PC-3 (cell line): Measurements from ENCODE around the gene TPCN2. TPM values are rescaled to one million over a fixed set of nuclear protein-coding genes. Genes with fewer than 3 reads are reported as not detected.

Experiments used
- ATAC-seq: fragments of 200-7000 bp; cut with Tn5 transposase; 2 replicates; pipeline ENCODE4 v1.9.1; 2020; ENCODE audit warnings: mild to moderate bottlenecking, moderate library complexity
- BruUV-seq: library from RNA; stranded (reverse); fragments of 400-500 nt; replicated peaks from 2 replicates; lab custom pipeline; 2021; lab: Mats Ljungman, UMichigan
- CTCF ChIA-PET: fragments of 300-600 bp; sonication (Branson Sonifier 250); formaldehyde crosslinking; loops from one replicate; lab custom pipeline; 2022; ENCODE audit warnings: antibody characterized with exemption; lab: Charles Lee
- POLR2A ChIA-PET: fragments of 300-600 bp; sonication (Branson Sonifier 250); formaldehyde crosslinking; loops from one replicate; lab custom pipeline; 2022; ENCODE audit warnings: antibody characterized with exemption; ENCODE audit not compliant: unreplicated experiment; lab: Charles Lee
- DNase-seq: peaks from one replicate; pipeline ENCODE4 v3.0.0-alpha.2; 2015
- H2AFZ ChIP-seq: fragments of 300-600 bp; sonication (generic); 2 replicates; pipeline ENCODE4 v1.6.0; 2016; ENCODE audit warnings: antibody characterized with exemption, low read length
- H3F3A ChIP-seq: fragments of 300-600 bp; sonication (generic); one replicate; pipeline ENCODE4 v1.6.0; 2017; ENCODE audit warnings: antibody characterized with exemption, low read length, control low read depth, mild to moderate bottlenecking; ENCODE audit not compliant: unreplicated experiment
- H3K27ac ChIP-seq: fragments of 300-600 bp; sonication (generic); 2 replicates; pipeline ENCODE4 v1.5.1; 2016; ENCODE audit warnings: mild to moderate bottlenecking, low read length
- H3K27me3 ChIP-seq: fragments of 300-600 bp; sonication (generic); 2 replicates; pipeline ENCODE4 v1.6.1; 2016; ENCODE audit warnings: low read length, mixed read lengths
- H3K36me3 ChIP-seq: fragments of 300-600 bp; sonication (generic); 2 replicates; pipeline ENCODE4 v1.6.1; 2016; ENCODE audit warnings: low read depth, mixed run types, low read length, mixed read lengths
- H3K4me1 ChIP-seq: fragments of 300-600 bp; sonication (generic); 2 replicates; pipeline ENCODE4 v1.5.1; 2016; ENCODE audit warnings: low read length; ENCODE audit not compliant: insufficient read depth
- H3K4me2 ChIP-seq: fragments of 300-600 bp; sonication (generic); 2 replicates; pipeline ENCODE4 v1.6.0; 2016; ENCODE audit warnings: low read length
- H3K4me3 ChIP-seq: fragments of 300-600 bp; sonication (generic); 2 replicates; pipeline ENCODE4 v1.5.1; 2016; ENCODE audit warnings: mild to moderate bottlenecking, low read length, mixed read lengths
- H3K79me2 ChIP-seq: fragments of 300-600 bp; sonication (generic); 2 replicates; pipeline ENCODE4 v1.6.1; 2017; ENCODE audit warnings: low read length, mixed read lengths
- H3K9ac ChIP-seq: fragments of 300-600 bp; sonication (generic); 2 replicates; pipeline ENCODE4 v1.6.0; 2016; ENCODE audit warnings: mild to moderate bottlenecking, low read length
- H3K9me2 ChIP-seq: fragments of 300-600 bp; sonication (generic); replicated peaks from 2 replicates; pipeline ENCODE4 v1.6.1; 2016; ENCODE audit warnings: mixed run types, low read length, mixed read lengths
- H3K9me3 ChIP-seq: fragments of 300-600 bp; sonication (generic); 2 replicates; pipeline ENCODE4 v1.6.1; 2016; ENCODE audit warnings: low read length, mixed read lengths
- H4K20me1 ChIP-seq: fragments of 300-600 bp; sonication (generic); 2 replicates; pipeline ENCODE4 v1.6.1; 2016; ENCODE audit warnings: low read length, mixed read lengths
- CTCF ChIP-seq: fragments of 300-600 bp; sonication (generic); conservative IDR thresholded peaks from 2 replicates; pipeline ENCODE4 v1.5.1; 2017; ENCODE audit warnings: antibody characterized with exemption, low read depth, mild to moderate bottlenecking, low read length
- EZH2 ChIP-seq: fragments of 300-600 bp; sonication (generic); IDR thresholded peaks from one replicate; pipeline ENCODE4 v1.6.1; 2017; ENCODE audit warnings: antibody characterized with exemption, mild to moderate bottlenecking, low read length; ENCODE audit not compliant: unreplicated experiment
- EZH2phosphoT487 ChIP-seq: fragments of 300-600 bp; sonication (generic); IDR thresholded peaks from 2 replicates; pipeline ENCODE4 v1.6.1; 2018; ENCODE audit warnings: mild to moderate bottlenecking, antibody characterized with exemption, low read length, borderline replicate concordance
- intact Hi-C: fragments of 100-400 bp; cut with micrococcal nuclease; formaldehyde crosslinking; loops from 2 replicates; pipeline ENCODE4 v1.9.0; 2023
- total RNA-seq: library from RNA; depleted of rRNA; stranded (reverse); fragments of >200 nt; gene quantifications from 2 replicates; pipeline ENCODE4 v1.2.3, GENCODE V29; 2014

Gene TPCN2
- total RNA-seq, 1 experiment from 2014 or later = 13.0 TPM

- no peaks in the 10 kb centered on the region for H3K27me3 ChIP-seq
- H3K9me3 ChIP-seq = no peaks in the 10 kb centered on the region
- CTCF ChIA-PET = no interaction called here
- no peaks in the 10 kb centered on the region for H3K4me1 ChIP-seq
- no peaks in the 10 kb centered on the region for H3K9me2 ChIP-seq
- no peaks in the 10 kb centered on the region for H3K79me2 ChIP-seq
- POLR2A ChIA-PET = no interaction called here
- no TSS peak for BruUV-seq
- H3K36me3 ChIP-seq = no peaks in the 10 kb centered on the region
- intact Hi-C loops = no loop called here
- TF ChIP-seq CTCF (no peak), EZH2phosphoT487 (no peak), EZH2 (no peak)
- H3F3A ChIP-seq = no peaks in the 10 kb centered on the region
- ATAC-seq (no peak), DNase-seq (no peak)
- no peak overlapping the region for H3K9ac ChIP-seq
- no peak overlapping the region for H2AFZ ChIP-seq
- no peak overlapping the region for H3K4me3 ChIP-seq
- H3K4me2 ChIP-seq = no peak overlapping the region
- no peak overlapping the region for H3K27ac ChIP-seq
- H4K20me1 ChIP-seq = no peaks in the 10 kb centered on the region
Measured at GRCh38 chr11:69022260-69022659, 26.5 kb upstream of the TPCN2 start.

- no TSS peak for BruUV-seq
- intact Hi-C loops = no loop called here
- no peak for DNase-seq
- no peak overlapping the region for H3K9ac ChIP-seq
- no peaks in the 10 kb centered on the region for H4K20me1 ChIP-seq
- no peaks in the 10 kb centered on the region for H3K36me3 ChIP-seq
- H3K27me3 ChIP-seq = no peaks in the 10 kb centered on the region
- ChIA-PET CTCF (no interaction called here), POLR2A (no interaction called here)
- no peak overlapping the region for H3K27ac ChIP-seq
- no peaks in the 10 kb centered on the region for H3F3A ChIP-seq
- H3K9me2 ChIP-seq = no peaks in the 10 kb centered on the region
- no peaks in the 10 kb centered on the region for H3K79me2 ChIP-seq
- TF ChIP-seq CTCF = no peak
- no peak for TF ChIP-seq EZH2phosphoT487
- no peak for TF ChIP-seq EZH2
- H3K4me1 ChIP-seq = no peaks in the 10 kb centered on the region
- no peak overlapping the region for H2AFZ ChIP-seq
- no peak overlapping the region for H3K4me3 ChIP-seq
- no peak overlapping the region for H3K4me2 ChIP-seq
- ATAC-seq = no peak
- H3K9me3 ChIP-seq = no peaks in the 10 kb centered on the region
Measured at GRCh38 chr11:69024509-69024908, 24.2 kb upstream of the TPCN2 start.

GRCh38 chr11:69027704-69028372, 20.9 kb upstream of the TPCN2 start:
- no peak overlapping the region for H3K27ac ChIP-seq
- H3K27me3 ChIP-seq = no peaks in the 10 kb centered on the region
- POLR2A ChIA-PET = no interaction called here

More at GRCh38 chr11:69027704-69028372, 20.9 kb upstream of the TPCN2 start:
- no peaks in the 10 kb centered on the region for H4K20me1 ChIP-seq
- no peak overlapping the region for H3K4me3 ChIP-seq
- DNase-seq (no peak), ATAC-seq (no peak)
- no peak for TF ChIP-seq EZH2phosphoT487
- TF ChIP-seq CTCF = no peak
- no peak for TF ChIP-seq EZH2
- no peaks in the 10 kb centered on the region for H3K9me3 ChIP-seq
- H3K9me2 ChIP-seq = no peaks in the 10 kb centered on the region
- H3K79me2 ChIP-seq = no peaks in the 10 kb centered on the region
- no peaks in the 10 kb centered on the region for H3F3A ChIP-seq
- no TSS peak for BruUV-seq
- H2AFZ ChIP-seq = no peak overlapping the region
- H3K4me2 ChIP-seq = no peak overlapping the region
- no peak overlapping the region for H3K9ac ChIP-seq
- no peaks in the 10 kb centered on the region for H3K36me3 ChIP-seq
- no peaks in the 10 kb centered on the region for H3K4me1 ChIP-seq
- intact Hi-C loops = no loop called here
- CTCF ChIA-PET = no interaction called here
